ENCODE results near the gene ERC2.

DNA sequence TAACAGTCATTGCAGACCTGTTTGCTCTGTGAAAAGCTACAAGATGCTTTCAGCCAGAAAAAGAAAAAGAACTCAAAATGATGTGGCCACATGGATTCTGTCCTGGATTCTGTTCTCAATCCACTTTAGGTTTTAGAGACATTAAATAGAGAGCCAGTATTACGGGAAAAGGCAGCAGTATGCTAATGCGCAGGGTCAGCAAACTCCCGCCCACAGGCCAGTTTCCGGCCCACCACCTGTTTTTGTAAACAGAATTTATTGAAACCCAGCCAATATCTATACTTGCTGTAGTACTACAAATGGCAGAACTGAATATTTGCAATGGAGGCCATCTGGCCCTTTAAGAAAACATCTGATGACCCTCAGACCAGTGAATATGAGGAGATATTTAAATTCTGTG lies 416.1 kb downstream of the ERC2 start:
- TF ChIP-seq POLR2A (IDR thresholded peaks at IDR 0.05), result no peak
- TF ChIP-seq, protein P1, sequence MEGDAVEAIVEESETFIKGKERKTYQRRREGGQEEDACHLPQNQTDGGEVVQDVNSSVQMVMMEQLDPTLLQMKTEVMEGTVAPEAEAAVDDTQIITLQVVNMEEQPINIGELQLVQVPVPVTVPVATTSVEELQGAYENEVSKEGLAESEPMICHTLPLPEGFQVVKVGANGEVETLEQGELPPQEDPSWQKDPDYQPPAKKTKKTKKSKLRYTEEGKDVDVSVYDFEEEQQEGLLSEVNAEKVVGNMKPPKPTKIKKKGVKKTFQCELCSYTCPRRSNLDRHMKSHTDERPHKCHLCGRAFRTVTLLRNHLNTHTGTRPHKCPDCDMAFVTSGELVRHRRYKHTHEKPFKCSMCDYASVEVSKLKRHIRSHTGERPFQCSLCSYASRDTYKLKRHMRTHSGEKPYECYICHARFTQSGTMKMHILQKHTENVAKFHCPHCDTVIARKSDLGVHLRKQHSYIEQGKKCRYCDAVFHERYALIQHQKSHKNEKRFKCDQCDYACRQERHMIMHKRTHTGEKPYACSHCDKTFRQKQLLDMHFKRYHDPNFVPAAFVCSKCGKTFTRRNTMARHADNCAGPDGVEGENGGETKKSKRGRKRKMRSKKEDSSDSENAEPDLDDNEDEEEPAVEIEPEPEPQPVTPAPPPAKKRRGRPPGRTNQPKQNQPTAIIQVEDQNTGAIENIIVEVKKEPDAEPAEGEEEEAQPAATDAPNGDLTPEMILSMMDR (IDR thresholded peaks at IDR 0.05), result no peak
- no peak for TF ChIP-seq POLR2AphosphoS5 (IDR thresholded peaks at IDR 0.05)

Data from breast epithelium (tissue), 3 donors.